Measurements from ENCODE around the gene RBM23. TPM values are rescaled to one million over a fixed set of nuclear protein-coding genes. Genes with fewer than 3 reads are reported as not detected.

RBM23 gene
- total and polyA plus RNA-seq, 2 of the 8 experiments (the other 6 are each of a cell fraction or from before 2014, with no cell fraction given) = 41.2 to 43.3 TPM

DNA sequence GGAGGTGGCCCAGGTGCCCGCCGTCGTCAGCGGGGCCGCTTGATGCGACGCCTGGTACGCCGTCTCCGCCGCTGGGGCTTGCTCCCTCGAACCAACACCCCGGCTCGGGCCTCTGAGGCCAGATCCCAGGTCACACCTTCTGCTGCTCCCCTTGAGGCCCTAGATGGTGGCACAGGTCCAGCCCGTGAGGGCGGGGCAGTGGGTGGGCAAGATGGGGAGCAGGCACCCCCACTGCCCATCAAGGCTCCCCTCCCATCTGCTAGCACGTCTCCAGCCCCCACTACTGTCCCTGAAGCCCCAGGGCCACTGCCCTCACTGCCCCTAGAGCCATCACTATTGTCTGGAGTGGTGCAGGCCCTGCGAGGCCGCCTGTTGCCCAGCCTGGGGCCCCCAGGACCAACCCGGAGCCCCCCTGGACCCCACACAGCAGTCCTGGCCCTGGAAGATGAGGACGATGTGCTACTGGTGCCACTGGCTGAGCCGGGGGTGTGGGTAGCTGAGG, 41.9 kb downstream of the RBM23 start:
- H4K20me1 ChIP-seq (replicated peaks in 1 of 2; ENCODE audit: control insufficient read depth in 1 of 2, insufficient read depth in 2 of 2, low read length in 2 of 2) = no peaks in the 10 kb centered on the region
- H2BK120ac ChIP-seq (replicated peaks; ENCODE audit: low read depth, low read length) = no peak overlapping the region
- H3K4me3 ChIP-seq (ENCODE audit: extremely low read depth in 1 of 4, insufficient read depth in 2 of 4, low read depth in 3 of 4, low read length in 4 of 4) = no peak overlapping the region
- no peaks in the 10 kb centered on the region for H3K79me2 ChIP-seq (ENCODE audit: control insufficient read depth in 1 of 2, insufficient read depth in 2 of 2, low read length in 2 of 2)
- no peak overlapping the region for H4K91ac ChIP-seq (replicated peaks; ENCODE audit: insufficient read length, low read length)
- no peaks in the 10 kb centered on the region for H3K79me1 ChIP-seq (ENCODE audit: low read depth, low read length)
- no peak overlapping the region for H2BK20ac ChIP-seq (ENCODE audit: low read length)
- H3K4ac ChIP-seq (replicated peaks; ENCODE audit: insufficient read length, low read depth, low read length) = no peak overlapping the region
- H3K27me3 ChIP-seq (replicated peaks in 1 of 4; ENCODE audit: control insufficient read depth in 3 of 4, extremely low read depth in 1 of 4, insufficient read depth in 3 of 4, low read length in 3 of 4) = no peaks in the 10 kb centered on the region
- TF ChIP-seq POLR2AphosphoS5 (IDR thresholded peaks at IDR 0.05; ENCODE audit: low read depth, low read length) (no peak), GABPA (IDR thresholded peaks at IDR 0.05; ENCODE audit: borderline replicate concordance, insufficient read depth, low read length) (no peak), TAF1 (IDR thresholded peaks at IDR 0.05; ENCODE audit: low read depth, low read length) (no peak), BRCA1 (IDR thresholded peaks at IDR 0.05; ENCODE audit: low read depth, low read length) (no peak), CTBP2 (IDR thresholded peaks at IDR 0.05; ENCODE audit: borderline replicate concordance, insufficient read depth, insufficient read length, low read length) (no peak), CBX8 (IDR thresholded peaks at IDR 0.05; ENCODE audit: borderline replicate concordance, low read depth, low read length) (no peak)
- H3K18ac ChIP-seq (ENCODE audit: extremely low read depth, low read length) = no peak overlapping the region
- H3K56ac ChIP-seq (replicated peaks; ENCODE audit: insufficient read length, low read depth, low read length) = no peak overlapping the region
- H4K8ac ChIP-seq (ENCODE audit: extremely low read depth, insufficient read depth, low read length) = 0 out of 2 replicates have a peak overlapping the region, but pooled peaks have one; percentile 1
- H3K27ac ChIP-seq (ENCODE audit: low read depth, low read length) = no peak overlapping the region
- no peaks in the 10 kb centered on the region for H3K9me3 ChIP-seq (ENCODE audit: insufficient read depth in 2 of 2, low read depth in 1 of 2, low read length in 1 of 2)
- no peak overlapping the region for H2BK15ac ChIP-seq (ENCODE audit: low read length)
- H3K14ac ChIP-seq (ENCODE audit: insufficient read length) = no peak overlapping the region
- POLR2A ChIA-PET (ENCODE audit: partially characterized antibody) = interaction anchor here (6.6 kb wide), 1 partner anchor 7 kb away, joined by 54 read pairs; the partner anchor contains the start of gene REM2
- WGBS, 2 experiments (ENCODE audit: extremely low coverage in 1 of 2, insufficient coverage in 1 of 2, insufficient read length in 1 of 2, insufficient replicate concordance in 2 of 2, low coverage in 1 of 2, low lambda C conversion rate in 2 of 2, missing lambda C conversion rate in 1 of 2) = 95% methylated on average over 22 of the region's 22 CpGs; no CpG with 5 or more reads in 1 of the 2 experiments
- no peak overlapping the region for H2BK5ac ChIP-seq (ENCODE audit: low read depth, low read length)
- H3K36me3 ChIP-seq (ENCODE audit: control insufficient read depth in 2 of 4, insufficient read depth in 4 of 4, low read length in 3 of 4) = no peaks in the 10 kb centered on the region; a peak in 2 of 8 replicates
- no peak overlapping the region for H2AK5ac ChIP-seq (ENCODE audit: low read depth, low read length)
- H3K9ac ChIP-seq (replicated peaks in 1 of 4; ENCODE audit: extremely low read depth in 1 of 4, low read depth in 3 of 4, low read length in 3 of 4) = no peak overlapping the region
- no peaks in the 10 kb centered on the region for H3K23me2 ChIP-seq (ENCODE audit: low read depth, low read length)
- H3K23ac ChIP-seq (ENCODE audit: insufficient read length) = no peak overlapping the region
- FAIRE-seq (no peak), DNase-seq (ENCODE audit: low read depth in 1 of 2, low spot score in 2 of 2) (no peak)
- CTCF ChIA-PET (ENCODE audit: partially characterized antibody) = interaction anchor here (9.3 to 56.0 kb wide), 2 partner anchors 19 to 58 kb away, joined by 135 to 1562 read pairs; partner anchors contain the start of genes MMP14, MRPL52 and SLC7A7
- no peak overlapping the region for H2AFZ ChIP-seq (ENCODE audit: low read length)
- no peak overlapping the region for H3K4me2 ChIP-seq (ENCODE audit: insufficient read depth in 1 of 2, low read depth in 2 of 2, low read length in 2 of 2)
- peaks cover 0 to 5% (median 1%) of the 10 kb centered on the region in 4 experiments; a peak in 4 of 7 replicates for H3K4me1 ChIP-seq (replicated peaks in 1 of 4; ENCODE audit: control insufficient read depth in 3 of 4, insufficient read depth in 4 of 4, low read length in 3 of 4)
- H2BK12ac ChIP-seq (ENCODE audit: low read depth, low read length) = no peak overlapping the region
- no peak overlapping the region for H4K5ac ChIP-seq (ENCODE audit: insufficient read length, low read depth, low read length)
